UCSD-AML1 (cell line): ENCODE results near the gene CNPPD1.

Experiments
- DNase-seq: peaks from one replicate; lab custom pipeline; 2025; ENCODE audit not compliant: unreplicated experiment; lab: John Stamatoyannopoulos, UW

The CNPPD1 gene

DNA sequence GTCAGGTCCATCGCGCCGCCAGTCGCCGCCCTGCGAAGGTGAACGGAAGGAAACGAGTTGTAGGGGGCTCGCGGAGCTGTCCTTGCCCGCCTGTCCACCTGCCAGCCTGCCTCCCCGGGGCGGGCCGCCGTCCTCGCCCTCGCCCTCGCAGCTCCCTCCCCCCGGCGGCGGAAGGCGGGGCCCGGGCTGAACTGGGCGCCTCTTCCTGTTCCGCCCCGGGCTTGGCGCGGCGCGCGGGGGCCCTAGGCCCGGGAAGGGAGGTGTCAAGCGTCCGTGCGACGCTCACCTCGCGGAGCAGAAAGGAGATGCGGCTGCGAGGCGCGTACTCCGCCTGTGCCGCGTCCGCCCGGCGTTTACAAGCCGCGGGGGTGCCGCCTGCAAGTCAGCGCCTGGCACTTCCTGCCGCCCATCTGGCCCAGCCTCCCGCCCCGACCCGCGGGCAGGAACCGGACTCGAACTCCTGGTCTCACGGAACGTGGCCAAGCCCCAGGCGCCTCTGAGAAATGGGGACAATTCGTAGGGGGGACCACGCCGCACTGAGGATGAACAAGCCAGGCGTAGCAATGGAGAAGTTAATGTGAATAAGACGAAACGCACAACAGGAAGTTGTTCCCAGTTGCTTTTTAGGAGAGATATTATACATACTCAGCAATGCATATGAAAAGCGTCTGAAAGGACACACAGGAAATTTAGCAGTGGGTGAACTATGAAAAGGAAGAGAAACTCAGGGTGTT lies at the start of gene CNPPD1:
Gene CNPPD1, minus strand, starts transcription at position 108 of the 734 bp plus-strand sequence. Its CDS starts 97 bp downstream, at position 11.
- DNase-seq, result peak; percentile 90

DNA sequence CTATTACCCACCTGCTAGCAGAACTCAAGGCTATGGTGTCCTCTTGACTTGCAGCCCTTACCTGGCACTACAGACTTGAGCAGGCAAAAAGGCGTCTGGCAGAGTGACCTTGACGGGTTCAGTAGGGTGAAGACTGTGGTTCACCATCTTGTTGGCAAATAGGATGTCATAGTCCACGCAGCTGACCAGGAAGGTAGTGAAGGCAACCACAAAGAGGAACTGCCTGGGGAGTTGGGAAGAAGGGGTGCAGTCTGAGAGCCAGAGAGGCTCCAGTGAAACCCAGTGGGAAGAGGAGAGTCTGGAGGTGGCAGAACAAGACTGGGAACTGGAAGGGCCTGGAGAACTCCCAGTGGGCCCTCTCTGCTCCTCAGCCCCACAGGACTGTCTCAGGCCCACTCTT lies 48.6 kb upstream of the CNPPD1 start:
- peak; percentile 51 for DNase-seq

DNA sequence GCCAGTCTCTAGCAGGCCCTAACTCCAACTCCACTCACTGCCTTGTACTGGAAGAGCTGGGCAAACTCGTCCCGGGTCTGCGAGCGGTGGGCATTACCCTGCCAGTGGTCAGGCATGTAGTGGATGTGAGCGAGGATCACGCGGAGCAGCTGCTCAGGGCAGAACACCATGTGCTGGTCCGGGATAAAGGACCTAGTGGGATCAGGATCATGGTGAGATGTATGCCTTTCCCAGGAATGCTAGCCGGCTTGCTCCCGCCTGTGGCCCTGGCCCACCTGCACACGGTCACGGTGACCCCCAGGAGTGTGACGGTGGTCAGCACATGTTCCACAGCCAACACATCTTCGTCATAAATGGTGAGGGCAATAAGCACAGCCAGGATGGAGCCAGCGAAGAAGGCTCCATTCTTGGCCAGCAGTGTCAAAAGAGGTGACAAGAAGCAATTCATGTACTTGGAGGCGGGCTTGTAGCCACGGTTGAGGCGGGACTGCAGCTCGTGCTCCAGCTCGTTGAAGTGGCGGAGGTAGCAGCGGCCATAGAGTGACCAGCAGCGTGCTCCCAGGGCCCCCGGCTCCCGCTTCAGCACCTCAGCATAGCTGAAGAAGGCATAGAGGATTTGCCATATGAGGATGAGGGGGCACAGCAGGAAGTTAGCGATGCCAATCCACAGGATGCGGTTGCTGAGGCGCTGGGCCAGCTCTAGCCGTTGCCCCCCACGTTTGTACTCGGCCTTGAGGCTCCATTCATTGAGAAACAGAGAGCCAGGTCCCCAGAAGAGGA lies 47.3 kb upstream of the CNPPD1 start:
- no peak for DNase-seq

DNA sequence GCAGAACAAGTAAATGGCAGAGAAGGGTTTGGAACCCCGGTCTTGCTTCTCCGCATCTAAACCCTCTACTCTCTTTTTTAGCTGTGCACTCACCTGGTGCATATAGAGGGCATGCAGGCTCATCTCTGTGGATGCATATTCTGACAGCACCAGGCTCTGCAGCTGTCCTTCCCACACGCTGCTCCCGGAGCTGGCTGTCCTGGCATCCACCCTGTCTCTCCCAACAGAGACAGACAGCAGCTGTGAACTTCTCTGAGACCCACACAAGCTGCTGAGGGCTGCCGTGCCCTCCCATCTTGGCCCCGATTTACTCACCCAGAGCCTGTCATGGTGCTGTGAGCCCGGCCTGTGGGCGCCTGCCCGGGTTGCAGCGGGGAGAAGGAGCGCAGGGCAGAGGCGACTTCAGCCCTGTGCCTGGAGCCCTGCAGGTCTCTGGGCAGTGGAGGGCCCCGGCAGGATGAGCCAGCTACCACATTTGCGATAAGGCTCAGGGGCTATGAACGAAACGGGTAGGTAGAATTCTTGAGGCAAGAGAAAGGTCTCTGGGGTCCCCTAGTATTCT lies 45.3 kb upstream of the CNPPD1 start:
- no peak for DNase-seq

DNA sequence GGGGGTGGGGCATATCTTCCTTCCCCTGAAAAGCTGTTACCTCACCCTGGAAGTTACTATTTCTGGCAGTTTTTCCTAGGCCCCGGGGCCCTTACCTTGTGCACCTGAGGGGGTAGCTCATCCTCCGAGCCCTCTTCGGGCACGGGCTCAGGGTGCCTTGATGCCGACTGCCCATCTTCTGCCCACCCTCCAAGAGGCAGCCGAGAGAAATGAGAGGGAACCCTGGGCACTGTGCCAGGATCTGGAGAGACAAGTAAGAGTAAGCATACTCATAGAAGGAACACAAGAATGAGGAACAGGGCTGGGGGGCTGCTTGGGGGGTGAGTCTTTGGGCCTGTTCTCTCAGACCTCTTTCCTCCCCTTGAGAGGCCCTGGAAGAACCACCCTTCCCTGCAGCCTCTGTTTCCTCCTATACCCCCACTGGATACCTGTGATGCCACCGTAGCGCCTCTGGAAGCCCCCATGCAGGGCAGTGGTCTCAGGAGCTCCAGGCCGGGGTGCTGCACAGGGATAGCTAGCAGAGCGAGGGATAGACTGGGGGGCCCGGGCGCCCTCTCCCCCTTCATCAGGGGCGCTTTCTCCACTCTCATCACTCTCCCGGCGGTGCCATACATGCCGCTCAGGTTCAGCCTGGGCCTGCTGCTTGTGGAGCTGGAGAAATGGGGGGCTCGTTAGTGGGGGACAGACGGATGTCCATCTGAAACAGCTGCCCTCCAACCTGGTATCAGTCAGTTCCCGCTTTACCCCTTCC lies 44.1 kb upstream of the CNPPD1 start:
- no peak for DNase-seq

DNA sequence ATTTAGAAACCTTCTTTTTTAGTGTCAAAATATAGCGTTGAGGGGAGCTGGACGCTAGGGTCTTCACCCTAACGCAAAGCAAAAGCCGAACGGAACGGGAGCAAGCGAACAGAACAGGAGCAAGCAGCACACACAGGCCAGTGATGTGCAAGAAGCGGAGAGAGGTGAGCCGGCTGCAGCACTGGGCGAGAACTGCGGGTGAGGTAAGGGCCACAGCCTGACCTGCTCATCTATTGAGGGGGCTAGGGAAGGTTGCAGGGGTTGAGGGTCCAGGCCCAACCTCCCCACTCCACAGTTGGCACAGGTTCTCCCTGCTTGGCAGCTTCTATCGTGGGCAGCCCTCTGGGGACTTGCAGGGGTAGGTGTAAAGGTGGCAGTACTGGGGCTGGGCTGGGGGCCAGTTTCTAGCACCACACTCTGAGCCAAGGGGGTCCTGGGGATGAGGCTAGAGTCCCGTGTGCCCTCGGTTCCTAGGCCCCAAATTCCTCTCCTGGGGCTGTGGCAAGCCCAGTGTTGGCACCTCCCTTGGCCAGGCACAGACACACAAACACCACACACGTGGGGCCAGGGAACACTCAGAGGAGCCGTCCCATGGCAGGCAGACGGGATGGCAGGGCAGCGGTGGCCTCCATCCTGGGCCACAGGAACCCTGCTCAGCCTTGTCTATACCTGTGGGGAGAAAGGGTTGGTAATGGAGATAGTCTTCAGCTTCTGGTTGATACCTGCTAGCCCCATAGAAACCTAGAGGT lies 43.2 kb upstream of the CNPPD1 start:
- DNase-seq, result no peak

DNA sequence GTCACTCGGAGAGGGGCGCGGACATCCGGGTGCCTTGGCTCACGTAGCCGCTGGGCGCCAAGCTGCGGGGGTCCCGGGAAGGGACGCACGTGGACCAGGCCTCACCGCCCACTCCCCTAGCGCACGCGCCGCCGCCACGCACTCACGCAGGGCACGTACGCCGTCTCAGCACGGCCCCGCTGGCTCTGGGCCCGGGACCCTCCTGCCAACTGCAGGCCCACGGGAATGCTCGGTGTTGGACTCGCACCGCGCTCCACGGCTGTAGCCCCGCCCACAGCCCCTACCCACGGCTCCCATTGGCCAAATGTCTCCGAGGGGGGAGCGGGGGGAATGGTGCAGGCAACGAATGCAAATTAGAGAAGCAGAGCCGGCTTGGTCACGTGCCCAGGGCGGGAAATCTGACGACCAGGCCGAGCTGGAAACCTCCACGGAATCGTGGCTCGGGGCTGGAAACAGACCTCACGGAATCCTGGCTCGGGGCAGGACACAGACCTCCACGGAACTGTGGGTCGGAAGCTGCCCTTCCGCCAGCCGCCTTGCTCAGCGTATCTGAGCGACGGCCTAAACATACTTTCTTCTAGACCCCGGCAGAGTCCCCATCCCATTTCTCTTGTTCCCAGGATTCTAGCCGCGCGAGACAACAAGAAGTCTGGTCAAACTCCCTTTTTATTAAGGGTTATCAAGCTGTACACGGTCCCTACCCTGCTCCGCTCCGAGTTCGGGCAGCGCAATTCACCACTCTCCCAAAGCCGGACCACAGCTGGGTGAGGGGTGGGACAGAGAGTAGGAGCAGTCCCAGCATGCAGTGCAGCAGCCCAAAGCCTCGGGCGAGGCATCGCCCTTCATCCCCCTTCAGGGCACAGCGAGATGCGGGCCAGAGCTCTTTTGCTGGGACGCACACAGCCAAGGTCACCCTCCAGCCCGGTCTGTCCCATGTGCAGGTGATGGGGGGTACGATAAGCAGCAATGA lies 42.3 kb upstream of the CNPPD1 start, which contains the start of gene ABCB6:
Gene ABCB6, minus strand, starts transcription at position 227 of the 970 bp plus-strand sequence. CDS start 285 bp downstream, outside the sequence.
- DNase-seq, result no peak

DNA sequence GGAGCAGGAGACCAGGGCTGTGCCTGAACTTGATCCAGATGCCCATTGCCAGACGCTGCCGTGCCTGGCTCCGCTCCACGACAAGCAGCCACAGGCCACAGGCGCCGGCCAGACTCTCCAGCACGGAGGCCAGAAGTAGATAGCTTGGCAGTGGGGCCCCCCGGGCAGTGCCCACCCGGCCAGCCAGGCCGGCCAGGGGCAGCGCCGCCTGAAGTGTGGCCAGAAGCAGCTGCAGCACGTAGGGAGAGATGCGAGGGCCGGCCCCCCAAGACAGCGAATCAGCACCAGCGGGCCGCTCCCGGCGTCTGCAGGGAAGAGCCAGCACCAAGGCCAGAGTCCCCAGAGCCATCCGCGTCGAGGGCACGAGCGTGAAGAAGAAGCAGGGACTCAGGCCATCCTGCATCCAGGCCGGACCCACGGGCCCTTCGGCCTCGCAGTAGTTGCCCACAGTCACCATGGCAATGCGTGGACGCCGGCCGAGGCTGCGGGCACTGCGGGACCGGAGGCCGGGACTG lies 41.5 kb upstream of the CNPPD1 start:
- no peak for DNase-seq

DNA sequence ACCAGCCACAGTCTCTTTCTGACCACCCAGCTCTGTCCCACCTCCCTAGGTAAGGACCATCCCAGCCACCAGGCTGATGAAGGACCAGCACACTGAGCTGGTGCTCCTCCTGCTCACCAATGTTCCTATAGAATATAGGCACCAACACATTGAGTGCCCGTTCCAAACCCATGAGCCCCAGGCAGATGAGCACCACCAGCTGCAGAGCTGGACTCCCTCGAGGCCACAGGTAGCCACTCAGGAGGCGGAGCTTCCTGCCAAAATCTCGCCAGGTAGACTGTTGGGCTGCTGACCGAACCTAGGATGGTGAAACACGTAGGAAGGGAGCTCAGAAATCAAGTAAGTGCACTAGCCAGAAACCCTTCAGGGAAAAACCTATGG lies 39.8 kb upstream of the CNPPD1 start:
- no peak for DNase-seq

DNA sequence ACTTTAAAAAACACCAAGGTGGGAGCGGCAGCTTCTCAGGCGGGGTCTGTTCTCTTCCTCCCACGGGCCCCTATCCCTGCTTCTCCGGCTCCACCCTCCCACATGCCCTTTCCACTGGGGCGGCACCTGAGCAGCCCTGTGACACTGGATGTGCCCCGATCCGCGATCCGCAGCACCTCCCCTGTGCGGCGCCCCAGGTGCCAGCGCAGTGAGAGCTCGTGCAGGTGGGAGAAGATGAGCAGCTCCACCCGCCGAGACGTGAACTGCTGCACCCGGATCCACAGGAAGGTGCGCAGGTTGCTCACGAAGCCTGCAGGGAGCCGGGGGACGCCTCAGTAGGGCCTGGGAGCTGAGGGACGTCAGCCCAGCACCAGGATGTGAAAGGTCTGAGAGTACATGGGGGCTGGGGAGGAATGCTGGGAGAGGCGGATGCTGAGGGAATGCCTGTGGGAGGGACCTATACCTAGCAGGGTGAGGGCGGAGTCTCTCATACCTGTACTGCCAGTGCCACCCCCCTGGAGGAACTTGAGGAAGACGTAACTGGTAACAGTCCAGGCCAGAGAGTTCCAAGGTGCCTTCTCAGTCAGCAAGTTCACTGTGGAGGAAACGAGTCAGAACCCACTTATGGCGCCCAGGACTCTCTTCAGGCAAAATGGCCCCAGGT lies 39.3 kb upstream of the CNPPD1 start:
- DNase-seq, result no peak

DNA sequence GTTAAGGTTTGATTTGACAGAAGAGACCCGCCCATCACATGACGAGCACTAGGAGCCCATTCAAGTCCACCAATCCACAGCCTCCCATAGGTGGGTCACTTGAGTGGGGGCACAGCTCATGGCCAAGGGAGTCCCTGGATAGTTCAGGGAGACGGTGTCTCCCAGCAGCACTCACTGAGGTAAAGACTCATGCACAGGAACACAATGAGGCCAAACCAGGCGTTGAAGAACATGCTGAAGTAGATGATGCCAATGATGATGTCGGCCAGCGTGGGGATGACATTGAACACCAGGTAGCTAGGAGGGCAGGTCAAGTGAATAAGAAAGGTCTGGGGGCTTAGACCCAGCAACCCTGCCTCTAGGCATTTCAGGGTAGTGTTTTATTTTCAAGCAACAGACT lies 38.1 kb upstream of the CNPPD1 start:
- no peak for DNase-seq

DNA sequence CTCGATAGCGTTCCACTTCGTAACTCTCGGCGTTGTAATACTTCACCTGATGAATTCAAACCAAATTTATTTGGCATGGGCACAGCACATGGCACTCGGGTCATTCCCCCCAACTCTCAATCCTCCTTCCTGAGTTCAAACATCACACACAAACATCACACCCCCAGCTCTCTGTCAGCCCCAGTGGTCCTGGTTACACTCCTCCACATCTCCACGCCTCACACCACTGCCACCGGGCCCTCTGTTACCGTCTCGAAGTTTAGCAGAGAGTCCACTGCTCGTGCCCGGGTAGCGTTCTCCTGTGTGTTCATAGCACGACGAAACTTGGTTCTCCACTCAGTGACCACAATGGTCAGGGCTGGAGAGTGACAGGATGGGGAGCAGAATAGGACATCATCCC lies 37.4 kb upstream of the CNPPD1 start:
- DNase-seq, result no peak

DNA sequence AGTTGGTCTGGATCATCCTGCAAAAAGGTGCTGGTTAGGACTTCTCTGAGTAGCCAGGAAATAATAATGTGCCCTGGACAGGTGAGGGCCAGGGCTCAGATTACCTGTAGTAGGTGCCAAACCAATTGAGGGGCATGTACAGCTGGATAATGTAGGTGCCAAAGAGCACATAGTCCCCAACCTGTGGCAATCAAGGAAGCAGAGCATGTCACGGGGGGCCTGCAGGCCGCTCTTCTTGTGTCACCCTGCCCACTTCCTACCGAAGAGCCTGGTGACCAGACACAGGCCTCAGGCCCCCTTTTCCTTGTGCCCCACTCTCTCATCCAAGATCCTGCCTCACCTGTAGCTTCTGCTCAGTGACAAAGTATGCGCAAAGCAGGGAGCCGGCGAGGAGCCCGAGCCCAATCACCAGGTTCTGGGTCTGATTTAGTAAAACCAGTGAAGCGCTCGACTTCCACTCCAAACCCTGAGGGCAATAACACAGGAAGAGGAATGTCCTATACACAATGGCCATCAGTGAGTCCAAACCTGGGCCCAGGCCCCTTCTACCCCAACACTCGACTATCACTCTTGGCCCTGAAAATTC lies 36.9 kb upstream of the CNPPD1 start:
- no peak for DNase-seq

DNA sequence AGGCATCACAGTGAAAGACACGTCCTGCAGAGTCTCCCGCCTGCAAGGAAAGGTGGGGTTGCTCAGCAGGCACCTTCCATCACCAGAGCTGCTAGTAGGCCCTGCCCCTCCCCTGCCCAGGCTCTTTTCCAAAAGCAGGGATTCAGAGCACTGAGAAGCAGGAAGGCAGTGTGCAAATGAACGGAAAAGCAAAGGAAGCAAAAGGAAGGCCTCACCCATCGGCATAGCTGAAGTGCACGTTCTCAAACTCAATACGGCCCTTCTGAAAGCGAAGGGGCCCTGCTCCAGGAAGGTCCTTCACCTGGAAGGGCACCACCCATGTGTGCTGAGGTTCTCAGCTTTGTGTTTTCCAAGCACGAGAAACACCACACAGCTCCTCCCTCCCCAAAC lies 36.3 kb upstream of the CNPPD1 start:
- DNase-seq, result no peak

DNA sequence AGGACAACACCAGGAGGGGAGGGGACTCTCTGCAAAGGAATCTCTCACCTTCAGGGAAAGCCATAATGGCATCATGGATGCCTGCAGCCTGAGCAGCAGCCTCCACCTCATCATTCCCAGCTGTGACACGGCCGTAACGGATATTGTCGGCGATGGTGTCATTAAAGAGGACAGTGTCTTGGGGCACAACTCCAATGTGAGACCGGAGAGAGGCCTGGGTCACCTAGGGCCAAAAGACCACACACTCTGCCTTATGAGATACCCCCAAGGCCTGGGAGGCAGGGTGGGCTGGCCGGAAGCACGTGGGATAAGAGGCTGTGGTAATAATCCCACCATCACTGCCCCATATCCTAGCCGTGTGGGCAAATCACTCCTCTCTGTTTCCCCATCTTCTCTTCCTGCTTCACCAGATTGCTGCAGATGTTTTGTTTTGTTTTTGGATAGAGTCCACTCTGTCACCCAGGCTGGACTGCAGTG lies 34.2 kb upstream of the CNPPD1 start:
- DNase-seq, result no peak

DNA sequence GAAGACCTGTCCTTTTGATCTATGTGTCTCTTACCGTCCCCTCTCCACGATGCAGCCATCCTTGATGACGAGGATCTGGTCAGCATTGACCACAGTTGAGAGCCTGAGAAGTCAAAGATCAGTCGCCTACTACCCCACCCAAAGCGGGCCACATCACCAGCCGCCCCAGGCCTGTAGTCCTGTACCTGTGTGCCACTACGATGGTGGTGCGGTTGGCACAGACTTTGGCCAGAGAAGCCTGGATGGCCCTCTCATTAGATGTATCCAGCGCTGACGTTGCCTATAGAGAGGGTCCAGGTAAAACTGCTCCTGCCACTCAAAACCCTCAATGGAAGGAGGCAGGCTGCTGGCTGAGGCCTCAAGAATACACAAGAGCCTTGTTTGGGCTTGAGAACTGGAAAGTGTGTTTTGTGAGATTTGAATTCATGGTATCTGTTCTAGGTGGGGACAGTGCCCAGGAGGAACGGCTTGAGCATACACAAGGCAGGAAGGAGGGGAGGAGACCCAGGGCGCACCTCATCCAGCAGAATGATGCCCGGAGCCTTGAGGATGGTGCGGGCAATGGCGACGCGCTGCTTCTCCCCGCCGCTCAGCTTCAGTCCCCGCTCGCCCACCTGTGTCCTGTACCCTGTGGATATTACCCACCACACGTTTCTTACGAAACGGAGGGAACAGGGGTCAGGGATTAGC lies 33.6 kb upstream of the CNPPD1 start:
- no peak for DNase-seq
